Measurements from ENCODE around the gene MPZL2. TPM values are rescaled to one million over a fixed set of nuclear protein-coding genes. Genes with fewer than 3 reads are reported as not detected.

MPZL2 gene
- total and polyA plus RNA-seq, 2 of the 13 experiments (the other 11 are each of a cell fraction or from before 2014, with no cell fraction given) = 27.9 to 53.7 TPM

DNA sequence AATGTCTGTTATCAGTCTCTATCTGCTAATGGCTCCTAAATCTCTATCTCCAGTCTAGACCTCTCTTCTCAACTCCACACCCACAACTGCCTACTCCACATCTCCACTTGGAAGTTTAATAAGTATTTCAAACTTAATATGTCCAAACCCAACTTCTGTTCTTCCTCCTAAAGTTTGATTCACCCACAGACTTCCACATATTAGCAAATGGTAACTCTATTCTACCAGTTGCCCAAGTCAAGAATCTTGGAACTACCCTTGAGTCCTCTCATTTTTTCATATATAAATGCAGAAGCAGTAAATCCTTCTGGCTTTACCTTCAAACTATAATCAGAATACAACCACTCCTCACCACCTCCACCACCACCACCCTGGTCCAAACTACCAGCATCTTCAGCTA is 32.6 kb downstream of the MPZL2 start (continued):
- TF ChIP-seq YY1 (IDR thresholded peaks at IDR 0.05; ENCODE audit: insufficient read depth, insufficient replicate concordance, low read depth, low read length) (no peak), FLYWCH1 (CRISPR knock-in tag; IDR thresholded peaks at IDR 0.05) (no peak), HDAC1 (CRISPR knock-in tag; IDR thresholded peaks at IDR 0.05) (no peak), ZNF263 (CRISPR knock-in tag; IDR thresholded peaks at IDR 0.05) (no peak), KDM3A (CRISPR knock-in tag; IDR thresholded peaks at IDR 0.05; ENCODE audit: low read depth) (no peak)

DNA sequence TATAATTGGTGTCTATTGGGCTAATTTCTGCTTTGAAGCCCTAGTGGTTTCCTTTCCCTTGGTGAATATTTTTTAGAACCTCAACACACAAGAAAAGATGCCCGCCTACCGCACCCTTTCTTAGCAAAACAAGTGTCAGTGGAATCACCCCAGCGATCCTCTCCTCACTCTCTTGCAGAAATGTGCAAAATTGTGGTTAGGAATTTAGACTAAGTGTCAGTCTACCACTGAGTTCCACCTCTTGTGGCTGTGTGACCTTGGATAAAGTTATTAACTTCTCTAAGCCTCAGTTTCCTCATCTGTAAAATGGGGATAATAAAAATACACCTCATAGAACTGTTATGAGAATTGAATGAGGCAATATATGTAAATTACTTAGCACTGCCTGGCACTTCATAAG is 34.0 kb downstream of the MPZL2 start:
- Histone ChIP-seq H3K4me2 (ENCODE audit: low read depth, low read length) (no peak overlapping the region), H3K36me3 (replicated peaks in 1 of 2; ENCODE audit: control insufficient read depth in 1 of 2, insufficient read depth in 2 of 2, low read length in 2 of 2) (peaks cover 0 to 21% of the 10 kb centered on the region in 2 experiments; a peak in 3 of 5 replicates), H3K79me2 (ENCODE audit: insufficient read depth, low read length) (no peaks in the 10 kb centered on the region), H3K4me3 (replicated peaks in 1 of 3; ENCODE audit: insufficient read depth in 1 of 3, low read depth in 2 of 3, low read length in 3 of 3) (no peak overlapping the region), H2AFZ (ENCODE audit: low read length) (no peak overlapping the region), H3K9ac (ENCODE audit: insufficient read depth, low read depth, low read length) (no peak overlapping the region), H3K27me3 (ENCODE audit: control insufficient read depth in 1 of 2, insufficient read depth in 2 of 2, low read length in 2 of 2) (no peaks in the 10 kb centered on the region), H3K27ac (ENCODE audit: extremely low read length, insufficient read depth, low read length) (no peak overlapping the region), H3K4me1 (ENCODE audit: insufficient read depth, low read length) (0 out of 2 replicates have a peak, but pooled peaks cover 9% of the 10 kb centered on the region), H4K20me1 (ENCODE audit: insufficient read depth, low read length) (no peaks in the 10 kb centered on the region), H3K9me3 (ENCODE audit: low read length) (no peaks in the 10 kb centered on the region)
- 98% methylated on average over 3 of the region's 3 CpGs for WGBS (ENCODE audit: low lambda C conversion rate)
- no peak for FAIRE-seq
- CTCF ChIA-PET (ENCODE audit: low intra/inter-chr PET ratio, low total read pairs) = no interaction called here
- DNase-seq (ENCODE audit: low spot score) = no peak
- in situ Hi-C loops (cut with HindIII; ENCODE audit: extremely low pct_ligation_motif_present, low pct_unique_long_range_greater_than_20kb) (no loop called here), intact Hi-C loops (cut with micrococcal nuclease; ENCODE audit: unreplicated experiment) (no loop called here)
- ATAC-seq = no peak
- BruUV-seq (replicated peaks) = no TSS peak
- TF ChIP-seq, protein P1, sequence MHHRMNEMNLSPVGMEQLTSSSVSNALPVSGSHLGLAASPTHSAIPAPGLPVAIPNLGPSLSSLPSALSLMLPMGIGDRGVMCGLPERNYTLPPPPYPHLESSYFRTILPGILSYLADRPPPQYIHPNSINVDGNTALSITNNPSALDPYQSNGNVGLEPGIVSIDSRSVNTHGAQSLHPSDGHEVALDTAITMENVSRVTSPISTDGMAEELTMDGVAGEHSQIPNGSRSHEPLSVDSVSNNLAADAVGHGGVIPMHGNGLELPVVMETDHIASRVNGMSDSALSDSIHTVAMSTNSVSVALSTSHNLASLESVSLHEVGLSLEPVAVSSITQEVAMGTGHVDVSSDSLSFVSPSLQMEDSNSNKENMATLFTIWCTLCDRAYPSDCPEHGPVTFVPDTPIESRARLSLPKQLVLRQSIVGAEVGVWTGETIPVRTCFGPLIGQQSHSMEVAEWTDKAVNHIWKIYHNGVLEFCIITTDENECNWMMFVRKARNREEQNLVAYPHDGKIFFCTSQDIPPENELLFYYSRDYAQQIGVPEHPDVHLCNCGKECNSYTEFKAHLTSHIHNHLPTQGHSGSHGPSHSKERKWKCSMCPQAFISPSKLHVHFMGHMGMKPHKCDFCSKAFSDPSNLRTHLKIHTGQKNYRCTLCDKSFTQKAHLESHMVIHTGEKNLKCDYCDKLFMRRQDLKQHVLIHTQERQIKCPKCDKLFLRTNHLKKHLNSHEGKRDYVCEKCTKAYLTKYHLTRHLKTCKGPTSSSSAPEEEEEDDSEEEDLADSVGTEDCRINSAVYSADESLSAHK (CRISPR knock-in tag; IDR thresholded peaks at IDR 0.05; ENCODE audit: borderline replicate concordance) = no peak
- TF ChIP-seq ZNF629 (CRISPR knock-in tag; conservative IDR thresholded peaks at IDR 0.05) = peak; percentile 68
- no peak for TF ChIP-seq HOXA9 (CRISPR knock-in tag; IDR thresholded peaks at IDR 0.05; ENCODE audit: borderline replicate concordance)
- TF ChIP-seq, protein P2, sequence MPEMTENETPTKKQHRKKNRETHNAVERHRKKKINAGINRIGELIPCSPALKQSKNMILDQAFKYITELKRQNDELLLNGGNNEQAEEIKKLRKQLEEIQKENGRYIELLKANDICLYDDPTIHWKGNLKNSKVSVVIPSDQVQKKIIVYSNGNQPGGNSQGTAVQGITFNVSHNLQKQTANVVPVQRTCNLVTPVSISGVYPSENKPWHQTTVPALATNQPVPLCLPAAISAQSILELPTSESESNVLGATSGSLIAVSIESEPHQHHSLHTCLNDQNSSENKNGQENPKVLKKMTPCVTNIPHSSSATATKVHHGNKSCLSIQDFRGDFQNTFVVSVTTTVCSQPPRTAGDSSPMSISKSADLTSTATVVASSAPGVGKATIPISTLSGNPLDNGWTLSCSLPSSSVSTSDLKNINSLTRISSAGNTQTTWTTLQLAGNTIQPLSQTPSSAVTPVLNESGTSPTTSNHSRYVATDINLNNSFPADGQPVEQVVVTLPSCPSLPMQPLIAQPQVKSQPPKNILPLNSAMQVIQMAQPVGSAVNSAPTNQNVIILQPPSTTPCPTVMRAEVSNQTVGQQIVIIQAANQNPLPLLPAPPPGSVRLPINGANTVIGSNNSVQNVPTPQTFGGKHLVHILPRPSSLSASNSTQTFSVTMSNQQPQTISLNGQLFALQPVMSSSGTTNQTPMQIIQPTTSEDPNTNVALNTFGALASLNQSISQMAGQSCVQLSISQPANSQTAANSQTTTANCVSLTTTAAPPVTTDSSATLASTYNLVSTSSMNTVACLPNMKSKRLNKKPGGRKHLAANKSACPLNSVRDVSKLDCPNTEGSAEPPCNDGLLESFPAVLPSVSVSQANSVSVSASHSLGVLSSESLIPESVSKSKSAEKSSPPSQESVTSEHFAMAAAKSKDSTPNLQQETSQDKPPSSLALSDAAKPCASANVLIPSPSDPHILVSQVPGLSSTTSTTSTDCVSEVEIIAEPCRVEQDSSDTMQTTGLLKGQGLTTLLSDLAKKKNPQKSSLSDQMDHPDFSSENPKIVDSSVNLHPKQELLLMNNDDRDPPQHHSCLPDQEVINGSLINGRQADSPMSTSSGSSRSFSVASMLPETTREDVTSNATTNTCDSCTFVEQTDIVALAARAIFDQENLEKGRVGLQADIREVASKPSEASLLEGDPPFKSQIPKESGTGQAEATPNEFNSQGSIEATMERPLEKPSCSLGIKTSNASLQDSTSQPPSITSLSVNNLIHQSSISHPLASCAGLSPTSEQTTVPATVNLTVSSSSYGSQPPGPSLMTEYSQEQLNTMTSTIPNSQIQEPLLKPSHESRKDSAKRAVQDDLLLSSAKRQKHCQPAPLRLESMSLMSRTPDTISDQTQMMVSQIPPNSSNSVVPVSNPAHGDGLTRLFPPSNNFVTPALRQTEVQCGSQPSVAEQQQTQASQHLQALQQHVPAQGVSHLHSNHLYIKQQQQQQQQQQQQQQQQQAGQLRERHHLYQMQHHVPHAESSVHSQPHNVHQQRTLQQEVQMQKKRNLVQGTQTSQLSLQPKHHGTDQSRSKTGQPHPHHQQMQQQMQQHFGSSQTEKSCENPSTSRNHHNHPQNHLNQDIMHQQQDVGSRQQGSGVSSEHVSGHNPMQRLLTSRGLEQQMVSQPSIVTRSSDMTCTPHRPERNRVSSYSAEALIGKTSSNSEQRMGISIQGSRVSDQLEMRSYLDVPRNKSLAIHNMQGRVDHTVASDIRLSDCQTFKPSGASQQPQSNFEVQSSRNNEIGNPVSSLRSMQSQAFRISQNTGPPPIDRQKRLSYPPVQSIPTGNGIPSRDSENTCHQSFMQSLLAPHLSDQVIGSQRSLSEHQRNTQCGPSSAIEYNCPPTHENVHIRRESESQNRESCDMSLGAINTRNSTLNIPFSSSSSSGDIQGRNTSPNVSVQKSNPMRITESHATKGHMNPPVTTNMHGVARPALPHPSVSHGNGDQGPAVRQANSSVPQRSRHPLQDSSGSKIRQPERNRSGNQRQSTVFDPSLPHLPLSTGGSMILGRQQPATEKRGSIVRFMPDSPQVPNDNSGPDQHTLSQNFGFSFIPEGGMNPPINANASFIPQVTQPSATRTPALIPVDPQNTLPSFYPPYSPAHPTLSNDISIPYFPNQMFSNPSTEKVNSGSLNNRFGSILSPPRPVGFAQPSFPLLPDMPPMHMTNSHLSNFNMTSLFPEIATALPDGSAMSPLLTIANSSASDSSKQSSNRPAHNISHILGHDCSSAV (CRISPR knock-in tag; IDR thresholded peaks at IDR 0.05; ENCODE audit: borderline replicate concordance) = no peak
- TF ChIP-seq ZNF7 (CRISPR knock-in tag; IDR thresholded peaks at IDR 0.05) = no peak
- POLR2A ChIA-PET = no interaction called here
